Measurements from ENCODE around the gene COX4I1.

COX4I1 gene

GRCh38 chr16:85842435-85842834 is 42.9 kb downstream of the COX4I1 start:
- DNase-seq: no peak

GRCh38 chr16:85842848-85843247 is 43.4 kb downstream of the COX4I1 start:
- DNase-seq: no peak

GRCh38 chr16:85843471-85844168 is 44.1 kb downstream of the COX4I1 start:
- DNase-seq: no peak

- DNase-seq: no peak
Measured at GRCh38 chr16:85844169-85844481, 44.6 kb downstream of the COX4I1 start.

- no peak for DNase-seq
Measured at GRCh38 chr16:85844786-85845185, 45.3 kb downstream of the COX4I1 start.

GRCh38 chr16:85845266-85845665 is 45.8 kb downstream of the COX4I1 start:
- no peak for DNase-seq

- no peak for DNase-seq
Measured at GRCh38 chr16:85846461-85846860, 47.0 kb downstream of the COX4I1 start.

- DNase-seq: no peak
Measured at GRCh38 chr16:85847036-85847435, 47.5 kb downstream of the COX4I1 start.

GRCh38 chr16:85847681-85848601 is 48.4 kb downstream of the COX4I1 start:
- DNase-seq: no peak

GRCh38 chr16:85848986-85849385 is 49.5 kb downstream of the COX4I1 start:
- DNase-seq: no peak

GRCh38 chr16:85849388-85849787 is 49.9 kb downstream of the COX4I1 start:
- no peak for DNase-seq

- DNase-seq: no peak
Measured at GRCh38 chr16:85850344-85850880, 50.9 kb downstream of the COX4I1 start.

GRCh38 chr16:85851034-85851785 is 51.7 kb downstream of the COX4I1 start:
- no peak for DNase-seq

GRCh38 chr16:85853547-85854545 is 54.4 kb downstream of the COX4I1 start:
- DNase-seq: no peak

GRCh38 chr16:85854935-85855334 is 55.4 kb downstream of the COX4I1 start:
- DNase-seq: no peak

- no peak for DNase-seq
Measured at GRCh38 chr16:85856079-85856478, 56.6 kb downstream of the COX4I1 start.

- no peak for DNase-seq
Measured at GRCh38 chr16:85856585-85856984, 57.1 kb downstream of the COX4I1 start.

All from fibroblast of skin of back (primary cell).